Stimulated activated CD4-positive, alpha-beta T cell treated with anti-CD3 and anti-CD28 coated beads, Interleukin-12 subunit alpha, Interleukin-12 subunit beta, amount 100 ng/mL, for 4 hours (primary cell): ENCODE results near the gene ADARB2.
"Not testable (repeated sequence)": the region's sequence is repeated elsewhere in the genome, so short reads cannot be mapped to it uniquely, and the experiment has no call there.

ENCODE experiments used
- DNase-seq: peaks from one replicate; pipeline ENCODE4 v3.0.0-alpha.2; 2020

Gene ADARB2

DNA sequence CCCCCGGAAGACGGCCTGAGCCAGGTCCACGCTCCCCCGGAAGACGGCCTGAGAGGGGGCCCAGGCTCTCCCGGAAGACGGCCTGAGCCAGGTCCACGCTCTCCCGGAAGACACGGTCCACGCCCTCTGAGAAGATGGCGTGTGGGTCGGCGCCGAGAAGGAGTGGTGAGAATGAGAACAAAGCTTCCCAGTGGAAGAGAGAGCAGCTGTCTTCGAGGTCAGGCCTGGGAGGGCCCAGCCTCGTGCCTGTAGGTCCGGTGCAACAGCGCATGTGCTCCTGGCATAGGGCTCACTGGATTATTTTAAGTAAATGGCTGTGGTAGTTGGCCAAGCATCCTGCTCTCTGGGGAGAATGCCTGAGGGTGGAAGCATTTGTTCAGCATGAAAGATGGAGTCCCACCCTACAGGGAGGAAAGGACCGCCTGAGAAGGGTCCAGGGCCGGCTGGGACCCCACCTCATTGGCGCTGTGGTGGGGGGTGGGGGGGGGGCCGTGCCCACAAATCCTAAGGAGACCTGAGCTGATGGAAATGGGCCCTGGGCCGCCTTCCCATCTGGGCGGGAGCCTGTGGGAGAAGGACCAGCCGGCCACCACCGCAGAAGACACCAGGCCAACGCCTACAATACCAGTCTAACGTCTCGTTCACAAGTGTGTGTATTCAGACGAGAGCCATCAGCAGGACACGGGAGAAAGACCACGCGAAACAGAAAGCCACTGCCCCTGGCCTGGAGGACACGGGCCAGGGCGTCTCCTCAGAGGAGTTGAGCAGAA lies 471.1 kb downstream of the ADARB2 start:
- no peak for DNase-seq

DNA sequence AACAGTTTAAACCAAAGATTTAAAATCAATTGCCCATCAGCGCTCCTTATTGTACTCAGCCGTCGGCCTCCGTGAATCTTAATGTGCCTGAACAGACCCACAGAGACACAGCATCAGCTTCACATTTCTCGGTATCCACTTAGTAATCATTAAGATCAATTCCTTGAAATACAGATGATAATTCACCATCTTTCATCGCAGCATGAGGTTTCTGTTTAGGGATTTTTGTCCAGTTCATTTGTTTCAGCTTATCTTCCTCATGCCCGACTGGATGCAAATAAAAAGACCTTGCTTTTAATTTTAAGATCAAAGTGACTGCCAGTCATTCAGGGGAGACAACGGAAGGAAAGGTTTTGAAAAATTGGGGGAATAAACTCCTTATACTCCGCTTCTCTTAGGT lies 473.3 kb downstream of the ADARB2 start:
- no peak for DNase-seq

DNA sequence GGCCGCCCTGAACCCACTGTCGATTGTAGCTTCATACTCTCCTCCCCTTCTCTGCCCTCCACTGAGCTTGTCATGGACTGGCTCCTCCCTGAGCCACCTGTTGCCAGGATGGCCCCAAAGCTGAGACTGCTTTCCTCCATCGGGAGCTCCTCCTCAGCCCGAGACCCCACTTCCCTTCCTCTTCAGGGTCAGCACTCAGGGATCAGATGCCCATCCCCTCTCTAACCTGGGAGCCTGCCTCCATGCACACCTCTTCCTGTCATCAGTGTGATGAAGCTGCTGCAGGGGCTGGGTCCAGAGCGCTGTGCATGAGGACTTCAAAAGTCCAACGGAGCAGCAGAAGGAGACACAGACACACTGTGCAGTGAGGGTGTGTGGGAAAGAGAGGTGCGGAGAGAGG lies 480.1 kb downstream of the ADARB2 start:
- no peak for DNase-seq

DNA sequence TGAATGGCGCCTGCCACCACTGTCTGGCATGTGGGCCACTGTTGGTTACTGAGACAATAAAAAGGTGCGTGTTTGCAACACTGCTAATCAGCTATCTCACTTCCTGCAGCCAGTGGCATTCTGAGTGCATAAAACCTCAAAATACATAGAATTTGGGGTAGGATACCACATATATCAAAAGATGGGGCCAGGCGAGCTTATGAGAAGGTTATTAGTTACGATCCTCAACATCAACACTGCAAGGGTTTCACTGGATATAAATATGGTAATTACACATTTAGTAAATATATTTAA lies 480.9 kb downstream of the ADARB2 start:
- DNase-seq: no peak

DNA sequence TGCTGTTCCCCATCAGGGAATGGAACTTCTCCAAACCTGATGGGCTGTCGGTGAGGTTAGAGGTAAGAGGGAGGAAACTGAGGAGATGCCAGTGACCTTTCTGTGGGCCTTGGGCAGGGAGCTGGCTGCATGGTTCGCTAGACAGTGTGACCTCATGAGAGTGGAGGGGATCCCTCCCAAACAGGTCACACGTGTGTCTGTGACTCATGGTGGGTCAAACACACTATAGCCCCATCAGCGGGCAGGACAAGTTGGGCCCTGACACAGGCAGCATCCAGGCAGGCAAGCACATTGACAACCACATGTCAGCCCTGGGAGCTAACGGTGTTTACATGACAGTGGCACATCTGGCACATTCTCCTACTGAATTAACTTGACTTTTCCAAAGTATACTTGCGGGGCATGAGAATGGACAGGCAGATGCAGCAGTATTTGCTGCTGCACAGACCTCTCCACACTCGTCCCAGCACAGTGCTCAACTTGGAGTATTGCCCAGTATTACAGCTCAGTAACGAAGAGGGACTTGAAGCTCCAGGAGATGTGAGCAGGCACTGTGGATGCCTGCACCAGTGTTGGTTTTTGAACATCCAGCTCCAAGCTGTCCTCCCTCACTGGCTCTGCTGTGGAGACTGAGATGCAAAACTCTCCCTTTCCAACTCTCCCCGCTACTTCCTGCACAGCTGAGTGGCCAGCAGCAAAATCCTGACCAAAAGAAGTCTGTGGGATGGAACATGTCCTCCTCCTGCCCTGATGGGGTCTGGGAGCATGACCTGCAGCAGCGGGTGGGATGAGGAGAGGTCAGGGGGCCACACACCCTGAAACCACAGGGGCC lies 481.5 kb downstream of the ADARB2 start:
- no peak for DNase-seq

DNA sequence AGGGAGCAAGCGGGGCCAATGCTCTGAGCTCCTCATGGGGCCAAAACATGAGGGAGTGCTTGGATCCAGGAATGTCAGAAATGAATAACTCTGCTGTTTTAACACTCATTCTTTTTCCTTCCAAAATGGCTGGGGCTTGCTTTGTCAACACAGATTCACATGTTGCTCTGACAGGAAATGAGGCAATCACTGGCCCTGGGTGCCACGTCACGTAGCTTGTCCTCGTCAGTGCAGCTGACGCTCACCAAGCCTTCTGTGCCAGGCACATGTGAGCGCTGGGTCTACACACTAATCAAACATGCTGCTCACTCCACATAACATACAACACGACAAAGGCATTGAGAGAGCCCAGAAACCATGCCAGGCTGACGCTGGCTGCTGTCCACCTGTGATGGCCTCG lies 482.2 kb downstream of the ADARB2 start:
- no peak for DNase-seq

DNA sequence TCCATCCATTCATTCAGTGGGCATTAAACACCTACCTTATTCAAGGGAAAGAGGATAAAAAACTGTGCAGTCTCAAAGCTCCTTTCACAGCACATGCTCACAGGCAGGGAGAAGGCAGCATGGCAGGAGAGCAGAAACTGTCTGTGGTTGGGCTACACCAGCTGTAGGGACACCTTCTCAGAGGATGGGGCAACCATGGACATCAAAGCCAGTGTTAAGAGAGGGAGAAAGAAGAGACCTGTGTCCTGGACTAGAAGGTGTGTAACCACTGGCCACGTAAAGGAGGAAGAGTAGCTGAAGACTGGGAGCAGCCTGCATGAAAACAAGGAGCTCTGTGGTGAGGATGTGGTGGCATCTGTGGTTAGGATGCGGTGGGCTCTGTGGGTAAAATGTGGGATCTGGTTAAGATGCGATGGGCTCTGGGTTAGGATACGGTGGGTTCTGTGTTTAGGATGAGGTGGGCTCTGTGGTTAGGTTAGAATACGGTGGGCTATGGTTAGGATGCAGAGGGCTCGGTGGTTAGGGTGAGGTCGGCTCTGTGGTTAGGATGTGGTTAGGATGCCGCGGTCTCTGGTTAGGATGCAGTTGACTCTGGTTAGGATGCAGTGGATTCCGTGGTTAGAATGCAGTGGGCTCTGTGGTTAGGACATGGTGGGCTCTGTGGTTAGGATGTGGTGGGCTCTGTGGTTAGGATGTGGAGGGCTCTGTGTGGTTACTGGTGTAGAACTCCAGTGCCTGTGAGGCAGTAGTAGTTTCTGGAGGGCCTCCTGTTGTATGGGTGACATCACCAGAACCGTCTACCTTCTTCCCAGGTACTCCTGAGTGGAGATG lies 483.6 kb downstream of the ADARB2 start:
- no peak for DNase-seq

DNA sequence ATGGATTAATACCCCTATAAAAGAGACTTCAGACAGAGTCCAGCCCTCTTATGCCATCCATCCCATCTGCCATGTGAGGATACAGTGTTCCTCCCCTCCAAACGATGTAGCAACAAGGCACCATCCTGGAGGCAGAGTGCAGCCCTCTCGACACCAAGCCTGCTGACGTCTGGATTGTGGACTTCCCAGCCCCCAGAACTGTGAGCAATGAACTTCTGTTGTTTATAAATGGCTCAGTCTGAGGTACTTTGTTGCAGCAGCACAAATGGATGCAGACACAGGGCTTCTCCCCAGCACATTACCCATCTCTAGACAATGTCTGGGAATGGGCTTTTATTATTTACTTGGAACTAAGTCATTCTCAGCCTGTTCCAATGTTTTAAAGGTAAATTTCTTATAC lies 485.6 kb downstream of the ADARB2 start:
- no peak for DNase-seq

DNA sequence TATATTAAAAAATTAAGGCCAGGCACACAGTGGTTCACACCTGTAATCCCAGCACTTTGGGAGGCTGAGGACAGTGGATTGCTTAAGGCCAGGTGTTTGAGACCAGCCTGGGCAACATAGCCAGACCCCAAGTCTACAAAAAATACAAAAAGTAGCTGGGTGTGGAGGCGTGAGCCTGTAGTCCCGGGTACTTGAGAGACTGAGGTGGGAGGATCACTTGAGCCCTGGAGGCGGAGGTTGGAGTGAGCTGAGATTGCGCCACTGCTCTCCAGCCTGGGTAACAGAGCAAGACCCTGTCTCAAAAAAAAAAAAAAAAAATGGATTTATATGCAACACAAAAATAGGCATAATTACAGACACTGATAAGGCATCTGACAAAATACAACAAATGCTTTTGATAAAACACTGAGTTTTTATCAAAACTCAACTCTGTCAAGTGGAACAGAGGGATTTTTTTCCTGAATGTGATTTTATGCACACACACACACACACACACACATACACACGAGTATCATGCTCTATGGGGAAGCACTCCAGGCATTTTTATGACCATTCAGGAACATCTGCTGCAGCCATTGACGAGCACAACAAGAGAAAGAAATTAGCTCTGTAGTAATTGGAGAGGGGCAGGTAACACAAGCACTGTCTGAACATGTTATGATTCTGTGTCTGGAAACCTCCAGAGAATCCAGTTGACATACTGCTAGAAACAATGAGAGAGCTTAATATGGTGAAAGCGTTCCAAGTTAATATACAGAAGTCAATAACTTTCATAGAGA lies 488.0 kb downstream of the ADARB2 start:
- no peak for DNase-seq

DNA sequence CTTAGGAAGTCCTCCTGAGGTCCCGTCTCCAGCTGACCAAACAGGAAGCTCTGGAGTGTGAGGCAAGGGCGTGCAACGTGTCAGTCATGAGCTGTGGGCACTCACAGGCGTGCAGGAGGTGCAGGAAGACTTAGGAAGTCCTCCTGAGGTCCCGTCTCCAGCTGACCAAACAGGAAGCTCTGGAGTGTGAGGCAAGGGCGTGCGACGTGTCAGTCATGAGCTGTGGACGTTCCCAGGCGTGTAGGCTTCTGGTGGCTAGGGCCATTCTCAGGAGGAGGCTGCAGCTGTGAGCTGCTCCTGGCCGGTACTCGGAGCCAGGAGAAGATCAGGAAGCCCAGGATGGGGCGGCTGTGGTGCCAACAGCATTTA lies 489.1 kb downstream of the ADARB2 start:
- not testable (repeated sequence) for DNase-seq

DNA sequence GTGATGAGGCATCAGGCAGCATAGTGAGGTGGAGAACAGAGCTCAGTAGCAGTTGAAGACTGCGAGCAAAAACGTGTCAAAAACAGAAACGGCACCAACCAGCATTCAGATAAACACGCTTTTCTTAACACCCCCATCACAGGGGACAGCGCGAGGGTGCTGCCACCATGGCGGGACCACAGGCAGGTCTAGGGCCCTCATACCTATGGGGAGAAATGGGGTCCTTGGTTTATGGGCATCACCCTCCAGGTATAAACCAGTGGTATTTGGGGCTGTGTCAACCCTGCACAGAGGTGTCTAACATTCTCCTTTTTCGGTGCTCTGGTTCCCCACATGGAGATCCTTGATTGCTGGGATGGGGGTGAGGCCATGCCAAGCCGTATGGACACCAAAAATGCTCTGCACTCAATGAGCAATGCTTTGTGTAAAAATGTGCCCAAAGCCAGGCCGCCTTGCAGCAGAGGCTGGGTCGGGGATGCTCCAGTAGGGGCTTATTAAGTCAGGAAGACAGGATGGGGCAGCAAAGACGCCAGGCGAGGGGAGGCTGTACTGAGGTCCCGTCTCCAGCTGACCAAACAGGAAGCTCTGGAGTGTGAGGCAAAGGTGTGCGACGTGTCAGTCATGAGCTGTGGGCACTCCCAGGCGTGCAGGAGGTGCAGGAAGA lies 489.6 kb downstream of the ADARB2 start:
- DNase-seq: no peak

DNA sequence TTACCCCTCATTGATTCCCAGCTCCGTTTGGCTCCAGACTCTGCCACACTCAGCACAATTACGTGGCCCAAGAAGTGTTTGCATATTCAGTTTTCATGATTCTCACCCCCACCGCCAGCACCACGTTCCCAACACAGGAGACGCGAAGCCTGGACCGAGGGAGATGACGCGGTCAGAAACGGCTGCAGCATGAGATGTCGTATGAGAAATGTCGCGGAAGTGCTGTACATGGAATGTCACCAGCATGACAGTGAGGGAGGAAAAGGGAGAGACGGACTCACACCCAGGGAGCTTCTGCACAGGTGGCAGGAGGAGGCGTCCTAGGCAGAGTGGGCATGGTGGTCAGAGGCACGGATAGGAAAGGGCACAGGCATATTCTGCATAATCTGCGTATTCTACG lies 492.8 kb downstream of the ADARB2 start:
- no peak for DNase-seq

DNA sequence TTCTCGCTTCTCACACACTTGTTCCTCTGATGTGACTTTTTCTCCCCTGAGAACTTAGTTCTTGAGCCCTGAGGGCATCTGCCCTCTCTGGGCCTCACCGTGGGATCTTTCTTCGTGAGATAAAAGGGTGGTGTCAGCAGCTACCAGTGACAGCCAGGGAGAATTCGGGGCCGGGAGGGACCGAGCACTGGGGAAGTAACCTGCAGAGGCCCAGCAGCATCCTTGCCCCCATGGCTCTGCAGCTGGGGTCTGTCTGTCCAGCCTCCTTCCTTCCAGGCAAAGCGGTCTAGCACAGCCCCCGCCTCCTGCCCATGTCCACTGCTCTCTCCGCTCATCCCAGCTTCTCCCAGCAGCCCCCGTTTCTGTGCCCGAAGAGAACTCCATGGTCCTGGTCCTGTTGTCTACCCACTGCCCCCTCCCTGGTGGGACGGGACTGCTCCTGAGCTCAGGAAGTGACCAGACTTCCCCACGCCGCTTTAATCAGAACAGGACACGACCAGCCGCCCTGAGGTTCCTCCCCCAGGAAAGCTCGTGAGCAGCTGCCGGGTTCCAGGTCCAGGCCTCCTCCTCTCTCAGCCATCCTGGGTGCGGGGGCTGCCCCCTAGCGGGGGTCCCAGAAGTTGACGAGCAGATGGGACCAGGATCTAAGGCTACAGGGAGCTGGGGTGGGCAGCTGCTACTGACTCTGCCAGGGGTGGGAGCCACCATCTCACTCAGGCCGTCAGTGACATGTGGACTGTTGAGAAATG lies 493.7 kb downstream of the ADARB2 start:
- DNase-seq: no peak

DNA sequence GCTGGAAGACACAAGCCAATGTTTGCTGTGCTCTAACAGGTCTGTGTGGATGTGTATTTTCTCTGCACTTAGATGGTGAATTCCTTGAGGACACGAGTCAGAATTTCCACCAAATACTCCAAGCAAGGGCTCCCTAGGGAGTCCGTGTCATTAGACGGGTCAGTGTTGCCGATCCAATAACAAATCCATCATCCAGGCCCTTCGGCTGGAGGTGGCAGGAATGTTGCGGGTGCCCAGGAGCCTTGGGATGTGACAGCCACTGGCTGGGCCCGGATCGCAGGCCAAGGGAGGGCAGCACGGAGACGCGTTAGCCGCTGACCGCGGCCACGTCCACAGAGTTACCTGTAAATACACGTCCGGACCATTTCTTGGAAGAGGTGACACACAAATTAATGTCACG lies 494.4 kb downstream of the ADARB2 start:
- no peak for DNase-seq

DNA sequence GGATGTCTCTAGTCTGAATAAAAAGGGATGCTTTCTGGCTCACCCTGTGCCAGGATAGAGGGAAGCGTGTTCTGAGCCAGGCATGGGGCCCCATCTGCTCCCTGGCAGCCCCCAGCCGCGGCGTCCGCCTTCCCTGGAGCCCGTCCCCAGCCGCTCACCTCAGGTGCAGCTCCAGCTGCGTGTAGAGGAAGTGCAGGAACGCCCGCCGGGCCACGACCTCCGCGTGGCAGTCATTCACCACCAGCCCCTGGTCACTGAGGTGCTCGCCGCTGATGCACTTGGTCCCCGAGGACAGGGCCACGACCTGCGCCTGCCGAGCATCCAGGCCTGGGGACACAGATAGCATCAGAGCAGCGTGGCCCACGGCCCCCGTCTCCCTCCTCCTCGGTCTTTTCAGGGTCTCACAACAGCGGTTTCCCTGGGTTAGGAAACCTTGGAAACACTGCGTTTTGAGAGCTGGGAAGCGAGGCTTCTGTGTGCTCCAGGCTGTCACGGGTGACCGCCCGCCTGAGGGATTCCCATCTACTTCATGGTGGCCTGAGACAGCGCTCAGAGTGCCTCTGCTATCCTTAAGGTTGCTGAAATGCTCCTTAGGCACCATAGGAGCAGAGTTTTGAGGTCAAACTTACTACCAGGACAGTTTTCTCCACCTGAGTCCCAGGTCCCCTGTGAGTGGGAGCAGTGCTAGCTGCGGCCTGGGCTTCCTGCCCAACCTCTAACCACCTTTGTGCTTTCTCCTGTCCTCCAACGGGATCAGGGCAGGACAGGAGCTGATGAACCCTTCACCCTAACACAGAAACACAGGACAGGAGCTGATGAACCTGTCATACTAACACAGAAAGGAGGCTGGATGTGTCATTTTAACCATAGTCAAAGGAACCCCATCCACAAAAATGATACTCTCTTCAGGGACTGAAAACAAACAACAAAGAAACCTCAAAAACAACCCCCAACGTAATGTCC lies 495.1 kb downstream of the ADARB2 start:
- DNase-seq: no peak

DNA sequence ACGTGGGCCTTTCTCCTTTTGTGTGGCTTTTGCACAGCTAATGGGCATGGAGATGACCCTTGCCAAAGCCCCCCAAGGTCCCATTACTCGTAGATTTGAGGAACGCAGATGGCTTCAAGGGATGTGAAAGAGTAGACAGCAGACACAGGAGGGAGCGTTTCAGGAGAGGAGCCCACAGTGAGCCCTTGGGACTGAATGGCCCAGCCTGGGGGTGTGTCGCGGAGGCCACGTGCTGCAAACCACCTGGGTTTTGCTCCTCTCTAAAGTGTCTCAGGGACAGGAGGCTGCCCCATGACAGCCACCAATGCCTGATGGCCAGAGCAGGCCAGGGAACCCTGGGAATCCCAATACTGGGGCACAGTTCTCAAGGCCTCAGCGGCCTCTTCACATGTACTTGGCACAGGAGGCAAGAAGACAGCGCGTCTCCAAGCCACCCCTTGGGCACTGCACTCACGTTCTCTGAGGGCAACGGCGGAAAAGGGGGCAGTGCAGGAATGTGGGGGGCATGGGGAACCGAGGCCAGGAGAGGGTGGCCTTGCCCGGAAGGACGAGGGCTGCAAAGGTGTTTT lies 495.9 kb downstream of the ADARB2 start:
- no peak for DNase-seq

DNA sequence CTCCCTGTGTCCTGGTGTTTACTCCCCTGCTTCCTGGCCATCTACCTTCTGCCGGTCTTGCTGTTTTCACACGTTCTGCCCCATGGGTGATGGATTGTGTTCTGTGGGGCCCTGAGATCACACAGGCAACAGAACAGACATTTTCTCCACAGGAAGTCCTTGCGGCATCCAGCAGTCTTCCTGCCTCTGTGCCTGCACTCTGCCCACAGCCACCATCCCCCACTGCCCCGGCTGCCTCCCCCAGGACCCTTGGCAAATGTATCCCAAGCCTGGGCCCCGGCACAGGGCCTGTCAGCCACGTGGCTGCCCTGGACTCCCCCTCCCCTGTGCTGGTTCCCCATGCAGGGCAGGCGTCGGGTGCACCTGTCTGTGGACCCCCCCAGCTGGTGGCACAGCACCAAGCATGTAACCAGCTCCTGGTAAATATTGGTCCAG lies 497.0 kb downstream of the ADARB2 start:
- no peak for DNase-seq

DNA sequence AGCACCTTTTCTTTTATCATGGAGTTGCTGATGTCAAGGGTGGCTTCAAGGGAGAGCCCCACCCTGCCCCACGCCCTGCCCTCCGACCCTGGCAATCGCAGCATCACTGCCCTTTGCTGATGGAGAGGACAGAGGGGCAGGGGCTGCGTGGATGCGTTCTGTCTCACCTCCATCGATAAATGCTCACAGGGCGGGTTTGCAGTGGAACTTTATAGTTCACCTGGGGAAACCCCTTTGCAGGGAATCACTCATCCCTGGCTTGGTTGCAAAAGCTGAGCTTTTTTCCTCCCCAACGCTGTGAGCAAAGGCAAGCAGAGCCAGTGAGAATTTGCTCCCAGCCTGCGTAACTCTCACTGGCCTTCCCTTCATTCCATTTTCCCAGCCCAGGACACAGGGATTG lies 504.3 kb downstream of the ADARB2 start:
- no peak for DNase-seq

DNA sequence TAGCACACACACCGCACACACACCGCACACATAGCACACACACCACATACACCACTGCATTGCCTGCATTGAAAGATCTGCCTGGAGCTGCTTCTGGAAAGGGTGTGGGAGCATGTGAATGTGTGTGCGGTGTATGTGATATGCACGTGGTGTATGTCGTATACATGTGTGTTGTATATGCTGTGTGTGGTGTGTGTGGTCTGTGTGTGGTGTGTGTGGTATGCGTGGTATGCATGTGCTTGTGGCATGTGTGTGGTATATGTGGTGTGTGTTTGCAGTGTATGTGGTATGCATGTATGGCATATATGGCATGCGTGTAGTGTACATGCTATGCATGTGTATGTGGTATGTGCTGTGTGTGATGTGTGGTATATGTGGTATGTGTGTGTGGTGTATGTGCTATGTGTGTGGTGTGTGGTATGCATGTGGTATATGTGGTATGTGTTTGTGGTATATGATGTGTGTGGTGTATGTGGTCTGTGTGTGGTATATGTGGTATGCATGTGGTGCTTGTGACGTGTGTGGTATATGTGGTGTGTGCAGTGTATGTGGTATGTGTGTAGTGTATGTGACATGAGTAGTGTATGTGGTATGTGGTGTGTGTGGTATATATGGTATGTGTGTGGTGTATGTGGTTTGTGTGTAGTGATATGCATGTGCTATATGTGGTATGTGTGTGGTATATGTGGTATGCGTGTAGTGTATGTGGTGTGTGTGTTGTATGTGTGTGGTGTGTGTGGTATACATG lies 505.0 kb downstream of the ADARB2 start:
- DNase-seq: no peak
